HG03521 (cell line): ENCODE measurements around the gene AFG1L.
"Not testable (repeated sequence)": the region's sequence is repeated elsewhere in the genome, so short reads cannot be mapped to it uniquely, and the experiment has no call there.

Source experiments
- ATAC-seq: cut with Tn5 transposase; IDR thresholded peaks from one replicate; pipeline ENCODE4 v1.9.1; 2021; ENCODE audit warnings: mild to moderate bottlenecking, moderate library complexity; ENCODE audit not compliant: unreplicated experiment

AFG1L gene

GRCh38 chr6:108507316-108507715 lies 212.5 kb downstream of the AFG1L start:
- no peak for ATAC-seq

GRCh38 chr6:108510461-108511319 lies 215.8 kb downstream of the AFG1L start:
- ATAC-seq: no peak

- ATAC-seq: no peak
Observed at GRCh38 chr6:108518714-108519576, 224.1 kb downstream of the AFG1L start.

GRCh38 chr6:108521616-108522107 lies 226.8 kb downstream of the AFG1L start:
- no peak for ATAC-seq

GRCh38 chr6:108523697-108524096 lies 228.8 kb downstream of the AFG1L start:
- no peak for ATAC-seq

GRCh38 chr6:108524528-108525248 lies 229.8 kb downstream of the AFG1L start:
- ATAC-seq: no peak

- no peak for ATAC-seq
Observed at GRCh38 chr6:108526739-108527174, 231.9 kb downstream of the AFG1L start.

- ATAC-seq: no peak
Observed at GRCh38 chr6:108528878-108529277, 234.0 kb downstream of the AFG1L start.

GRCh38 chr6:108531332-108531731 lies 236.5 kb downstream of the AFG1L start:
- ATAC-seq: no peak

GRCh38 chr6:108535114-108535742 lies 240.4 kb downstream of the AFG1L start:
- ATAC-seq: no peak

- not testable (repeated sequence) for ATAC-seq
Observed at GRCh38 chr6:108535920-108536535, 241.2 kb downstream of the AFG1L start.

- no peak for ATAC-seq
Observed at GRCh38 chr6:108541843-108542759, 247.2 kb downstream of the AFG1L start.

- ATAC-seq: no peak
Observed at GRCh38 chr6:108543175-108543940, 248.5 kb downstream of the AFG1L start.

- no peak for ATAC-seq
Observed at GRCh38 chr6:108544606-108545005, 249.8 kb downstream of the AFG1L start.

- ATAC-seq: no peak
Observed at GRCh38 chr6:108546079-108547049, 251.5 kb downstream of the AFG1L start.

GRCh38 chr6:108549241-108549640 lies 254.4 kb downstream of the AFG1L start:
- no peak for ATAC-seq

- ATAC-seq: no peak
Observed at GRCh38 chr6:108549741-108550140, 254.9 kb downstream of the AFG1L start.
